Measurements from ENCODE around the gene SCD5. TPM values are rescaled to one million over a fixed set of nuclear protein-coding genes. Genes with fewer than 3 reads are reported as not detected.

The SCD5 gene
- total RNA-seq, 1 donor from 2014 or later, result 36.9 TPM

DNA sequence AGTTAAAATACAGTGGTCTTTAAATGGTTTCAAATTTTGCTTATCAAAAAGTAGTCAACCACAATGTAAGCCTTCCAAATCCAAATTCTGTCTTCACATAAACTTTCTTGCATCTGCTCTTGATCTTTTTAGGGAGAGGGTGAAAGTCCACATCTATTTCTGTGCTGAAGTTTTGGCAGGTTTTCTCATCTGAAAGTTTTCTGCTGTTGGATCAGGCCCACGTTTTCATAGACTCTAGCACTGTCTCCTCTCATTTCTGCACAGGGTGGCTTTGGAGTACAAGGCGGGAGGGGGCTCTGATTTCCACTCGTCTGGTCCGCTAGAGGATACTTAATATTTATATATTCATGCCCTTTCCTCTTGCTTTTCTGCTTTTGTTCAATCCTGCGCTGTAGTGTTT, 218.7 kb downstream of the SCD5 start:
- Histone ChIP-seq H3K36me3 (no peaks in the 10 kb centered on the region), H4K20me1 (ENCODE audit: low read depth) (no peaks in the 10 kb centered on the region), H3K9ac (no peak overlapping the region), H3K4me1 (no peaks in the 10 kb centered on the region), H3K79me2 (ENCODE audit: low read depth) (no peaks in the 10 kb centered on the region), H3K27ac (no peak overlapping the region), H3F3A (ENCODE audit: low read depth) (no peaks in the 10 kb centered on the region), H3K4me3 (no peak overlapping the region), H3K9me3 (ENCODE audit: low read depth) (no peaks in the 10 kb centered on the region), H2AFZ (replicated peaks) (no peak overlapping the region), H3K27me3 (no peaks in the 10 kb centered on the region), H3K4me2 (no peak overlapping the region)
- H3K4me3 Mint-ChIP-seq, result no peak overlapping the region
- peaks cover 2% of the 10 kb centered on the region for H3K9me3 Mint-ChIP-seq
- TF ChIP-seq, protein P1, sequence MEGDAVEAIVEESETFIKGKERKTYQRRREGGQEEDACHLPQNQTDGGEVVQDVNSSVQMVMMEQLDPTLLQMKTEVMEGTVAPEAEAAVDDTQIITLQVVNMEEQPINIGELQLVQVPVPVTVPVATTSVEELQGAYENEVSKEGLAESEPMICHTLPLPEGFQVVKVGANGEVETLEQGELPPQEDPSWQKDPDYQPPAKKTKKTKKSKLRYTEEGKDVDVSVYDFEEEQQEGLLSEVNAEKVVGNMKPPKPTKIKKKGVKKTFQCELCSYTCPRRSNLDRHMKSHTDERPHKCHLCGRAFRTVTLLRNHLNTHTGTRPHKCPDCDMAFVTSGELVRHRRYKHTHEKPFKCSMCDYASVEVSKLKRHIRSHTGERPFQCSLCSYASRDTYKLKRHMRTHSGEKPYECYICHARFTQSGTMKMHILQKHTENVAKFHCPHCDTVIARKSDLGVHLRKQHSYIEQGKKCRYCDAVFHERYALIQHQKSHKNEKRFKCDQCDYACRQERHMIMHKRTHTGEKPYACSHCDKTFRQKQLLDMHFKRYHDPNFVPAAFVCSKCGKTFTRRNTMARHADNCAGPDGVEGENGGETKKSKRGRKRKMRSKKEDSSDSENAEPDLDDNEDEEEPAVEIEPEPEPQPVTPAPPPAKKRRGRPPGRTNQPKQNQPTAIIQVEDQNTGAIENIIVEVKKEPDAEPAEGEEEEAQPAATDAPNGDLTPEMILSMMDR (IDR thresholded peaks at IDR 0.05), result no peak
- TF ChIP-seq EZH2 (IDR thresholded peaks at IDR 0.05), result no peak
- TF ChIP-seq EZH2phosphoT487 (IDR thresholded peaks at IDR 0.05), result no peak
- peaks cover 5% of the 10 kb centered on the region for H3K4me1 Mint-ChIP-seq
- no peak overlapping the region for H3K27ac Mint-ChIP-seq
- no peaks in the 10 kb centered on the region for H3K27me3 Mint-ChIP-seq (ENCODE audit: insufficient read depth, low read depth)
- no peaks in the 10 kb centered on the region for H3K36me3 Mint-ChIP-seq
- no peak for DNase-seq (ENCODE audit: low spot score)

MicroRNAs within 50 kb of the gene (microRNA counts, 767-probe panel; counts per million panel counts)
- microRNA hsa-miR-575, result 460 counts per million, percentile 90 among the panel's probes with 10 or more counts

Small RNAs within 50 kb of the gene (microRNA-seq; reads per million reads assigned to microRNA genes)
- gene MIR575, result not detected

Small RNAs within 50 kb of the gene (small RNA-seq; reads per million reads assigned to genes)
- gene MIR575, result not detected

Other genes with a start within 250 kb of the SCD5 start
- gene TMEM150C, start 236.8 kb downstream of the SCD5 start, total RNA-seq (ENCODE audit: low replicate concordance), result 3.8 and 5.7 TPM in 2 replicates
- gene SEC31A, start 92.4 kb upstream of the SCD5 start, total RNA-seq (ENCODE audit: low replicate concordance), result 110 and 210 TPM in 2 replicates
- gene THAP9, start 101.9 kb upstream of the SCD5 start, total RNA-seq (ENCODE audit: low replicate concordance), result 41.3 and 78.7 TPM in 2 replicates
- 18.1 and 27.4 TPM in 2 replicates for gene LIN54, start 212.0 kb upstream of the SCD5 start, total RNA-seq (ENCODE audit: low replicate concordance)
- 73.9 and 92.4 TPM in 2 replicates for gene COPS4, start 236.4 kb upstream of the SCD5 start, total RNA-seq (ENCODE audit: low replicate concordance)